Gastrocnemius medialis (tissue), 4 donors: ENCODE data around the gene GALNTL6.

Experiments
- CTCF ChIP-seq, 5 experiments: fragments of 450-650 bp in 3 of 5; fragments of 200-600 bp in 2 of 5; sonication (generic) in 2 of 5; IDR thresholded peaks in 4 of 5; conservative IDR thresholded peaks in 1 of 5; 1 replicate in 4 of 5; 2 replicates in 1 of 5; pipeline ENCODE4 v1.5.1; 2016 to 2019; ENCODE audit warnings: antibody characterized with exemption in 5 of 5, mild to moderate bottlenecking in 3 of 5, moderate library complexity in 3 of 5
- POLR2A ChIP-seq, 2 donors: fragments of 450-650 bp; IDR thresholded peaks; one replicate each; pipeline ENCODE4 v1.6.1; 2017; ENCODE audit warnings: antibody characterized with exemption in 2 of 2, mild to moderate bottlenecking in 2 of 2, moderate library complexity in 2 of 2

GRCh38 chr4:173061160-173061559, 1248.0 kb downstream of the GALNTL6 start:
- TF ChIP-seq CTCF (IDR thresholded peaks at IDR 0.05 in 4 of 5, conservative IDR thresholded peaks at IDR 0.05 in 1 of 5), result no peak
- TF ChIP-seq POLR2A (IDR thresholded peaks at IDR 0.05), result no peak
